WTC11 (cell line): Measurements from ENCODE around the gene SPACA1. TPM values are rescaled to one million over a fixed set of nuclear protein-coding genes. Genes with fewer than 3 reads are reported as not detected.

Experiments
- ATAC-seq: fragments of 200-7000 bp; cut with Tn5 transposase; 2 replicates; pipeline ENCODE4 v1.10.0; 2021; ENCODE audit warnings: mild to moderate bottlenecking, moderate library complexity
- CTCF ChIA-PET: fragments of 300-600 bp; sonication (Branson Sonifier 250); formaldehyde crosslinking; loops from one replicate; lab custom pipeline; 2021; ENCODE audit warnings: antibody characterized with exemption; lab: Charles Lee
- POLR2A ChIA-PET: fragments of 350-600 bp; sonication (Branson Sonifier 250); formaldehyde crosslinking; loops from one replicate; lab custom pipeline; 2021; ENCODE audit warnings: antibody characterized with exemption; lab: Charles Lee
- DNase-seq: peaks from one replicate; pipeline ENCODE4 v3.0.0; 2021; ENCODE audit warnings: low spot score
- H3K27ac Mint-ChIP-seq: 2 replicates; pipeline ENCODE4 v1.8.0; 2021; ENCODE audit warnings: mixed read lengths
- H3K27me3 Mint-ChIP-seq: 2 replicates; pipeline ENCODE4 v1.8.0; 2021; ENCODE audit warnings: low read depth, mild to moderate bottlenecking, moderate library complexity, mixed read lengths
- H3K36me3 Mint-ChIP-seq: 2 replicates; pipeline ENCODE4 v1.8.0; 2021; ENCODE audit warnings: mixed read lengths
- H3K4me1 Mint-ChIP-seq: 2 replicates; pipeline ENCODE4 v1.8.0; 2022; ENCODE audit warnings: mixed read lengths
- H3K4me3 Mint-ChIP-seq: 2 replicates; pipeline ENCODE4 v1.8.0; 2021; ENCODE audit warnings: mild to moderate bottlenecking, moderate library complexity, mixed read lengths
- H3K9me3 Mint-ChIP-seq: 2 replicates; pipeline ENCODE4 v1.8.0; 2021; ENCODE audit warnings: mixed read lengths
- AR ChIP-seq: fragments of 250-450 bp; sonication (Bioruptor Pico); IDR thresholded peaks from 2 replicates; pipeline ENCODE4 v1.9.0; 2021; ENCODE audit warnings: mild to moderate bottlenecking
- ATF3 ChIP-seq: sonication (generic); formaldehyde crosslinking; conservative IDR thresholded peaks from 2 replicates; pipeline ENCODE4 v1.8.1; 2022; ENCODE audit warnings: mild to moderate bottlenecking, missing genetic modification reagents
- CDX4 ChIP-seq: fragments of 250-450 bp; sonication (Bioruptor Pico); IDR thresholded peaks from 2 replicates; pipeline ENCODE4 v1.9.0; 2021; ENCODE audit warnings: moderate library complexity, mild to moderate bottlenecking, inconsistent platforms, borderline replicate concordance
- E2F4 ChIP-seq: sonication (generic); formaldehyde crosslinking; IDR thresholded peaks from 2 replicates; pipeline ENCODE4 v1.8.1; 2022; ENCODE audit warnings: low read depth, mild to moderate bottlenecking, moderate library complexity, missing genetic modification reagents, borderline replicate concordance
- EMX1 ChIP-seq: fragments of 250-450 bp; sonication (Bioruptor Pico); IDR thresholded peaks from 2 replicates; pipeline ENCODE4 v1.8.0; 2021; ENCODE audit warnings: mild to moderate bottlenecking
- ESRRA ChIP-seq: sonication (generic); formaldehyde crosslinking; IDR thresholded peaks from 2 replicates; pipeline ENCODE4 v1.8.1; 2022; ENCODE audit warnings: mild to moderate bottlenecking, missing genetic modification reagents, borderline replicate concordance
- FOXJ3 ChIP-seq: sonication (generic); formaldehyde crosslinking; IDR thresholded peaks from 2 replicates; pipeline ENCODE4 v1.9.0; 2021; ENCODE audit warnings: missing genetic modification reagents, mild to moderate bottlenecking, borderline replicate concordance
- FOXK1 ChIP-seq: sonication (generic); formaldehyde crosslinking; IDR thresholded peaks from 2 replicates; pipeline ENCODE4 v1.8.0; 2022; ENCODE audit warnings: mild to moderate bottlenecking, moderate library complexity, missing genetic modification reagents
- FOXP4 ChIP-seq: sonication (generic); formaldehyde crosslinking; IDR thresholded peaks from 2 replicates; pipeline ENCODE4 v1.8.0; 2022; ENCODE audit warnings: mild to moderate bottlenecking, missing genetic modification reagents
- GABPB1 ChIP-seq: sonication (generic); formaldehyde crosslinking; IDR thresholded peaks from 2 replicates; pipeline ENCODE4 v1.8.1; 2023; ENCODE audit warnings: mild to moderate bottlenecking, missing genetic modification reagents
- HMGA2 ChIP-seq: fragments of 250-450 bp; sonication (Bioruptor Pico); IDR thresholded peaks from 2 replicates; pipeline ENCODE4 v1.4.0; 2021; ENCODE audit warnings: mild to moderate bottlenecking, moderate library complexity
- KAT7 ChIP-seq: sonication (generic); formaldehyde crosslinking; IDR thresholded peaks from 2 replicates; pipeline ENCODE4 v1.8.1; 2023; ENCODE audit warnings: missing genetic modification reagents, mild to moderate bottlenecking, borderline replicate concordance
- MYBL2 ChIP-seq: sonication (generic); formaldehyde crosslinking; IDR thresholded peaks from 2 replicates; pipeline ENCODE4 v1.8.1; 2023; ENCODE audit warnings: mild to moderate bottlenecking, moderate library complexity, missing genetic modification reagents
- NR1H2 ChIP-seq: sonication (generic); formaldehyde crosslinking; IDR thresholded peaks from 2 replicates; pipeline ENCODE4 v1.9.0; 2021; ENCODE audit warnings: mild to moderate bottlenecking, moderate library complexity, missing genetic modification reagents
- OVOL2 ChIP-seq: fragments of 250-450 bp; sonication (Bioruptor Pico); IDR thresholded peaks from 2 replicates; pipeline ENCODE4 v1.9.0; 2021; ENCODE audit warnings: mild to moderate bottlenecking, borderline replicate concordance
- PRRX2 ChIP-seq: fragments of 250-450 bp; sonication (Bioruptor Pico); IDR thresholded peaks from 2 replicates; pipeline ENCODE4 v1.8.0; 2021; ENCODE audit warnings: mild to moderate bottlenecking
- RORB ChIP-seq: fragments of 250-450 bp; sonication (Bioruptor Pico); IDR thresholded peaks from 2 replicates; pipeline ENCODE4 v1.9.0; 2021; ENCODE audit warnings: mild to moderate bottlenecking
- SMAD4 ChIP-seq: sonication (generic); formaldehyde crosslinking; IDR thresholded peaks from 2 replicates; pipeline ENCODE4 v1.8.0; 2022; ENCODE audit warnings: mild to moderate bottlenecking, missing genetic modification reagents
- TEAD1 ChIP-seq: sonication (generic); formaldehyde crosslinking; IDR thresholded peaks from 2 replicates; pipeline ENCODE4 v1.8.0; 2022; ENCODE audit warnings: mild to moderate bottlenecking, missing genetic modification reagents
- ZMAT4 ChIP-seq: fragments of 250-450 bp; sonication (Bioruptor Pico); IDR thresholded peaks from 2 replicates; pipeline ENCODE4 v1.9.0; 2021; ENCODE audit warnings: mild to moderate bottlenecking
- ZNF121 ChIP-seq: sonication (generic); formaldehyde crosslinking; IDR thresholded peaks from 2 replicates; pipeline ENCODE4 v1.8.0; 2023; ENCODE audit warnings: missing genetic modification reagents
- ZNF219 ChIP-seq: sonication (generic); formaldehyde crosslinking; IDR thresholded peaks from 2 replicates; pipeline ENCODE4 v1.8.0; 2023; ENCODE audit warnings: missing genetic modification reagents, mild to moderate bottlenecking, borderline replicate concordance
- ZNF263 ChIP-seq: sonication (generic); formaldehyde crosslinking; IDR thresholded peaks from 2 replicates; pipeline ENCODE4 v1.8.1; 2022; ENCODE audit warnings: low read depth, mild to moderate bottlenecking, moderate library complexity, missing genetic modification reagents
- ZNF317 ChIP-seq: sonication (generic); formaldehyde crosslinking; IDR thresholded peaks from 2 replicates; pipeline ENCODE4 v1.8.1; 2023; ENCODE audit warnings: low read depth, mild to moderate bottlenecking, moderate library complexity, missing genetic modification reagents, borderline replicate concordance
- ZNF671 ChIP-seq: fragments of 250-450 bp; sonication (Bioruptor Pico); IDR thresholded peaks from 2 replicates; pipeline ENCODE4 v1.8.0; 2021; ENCODE audit warnings: mild to moderate bottlenecking
- total RNA-seq: library from RNA; stranded (reverse); gene quantifications from 3 replicates; pipeline ENCODE4 v1.2.3, GENCODE V29; 2021

Gene SPACA1
- total RNA-seq, 1 experiment from 2014 or later = not detected

GRCh38 chr6:88105741-88106340 is 58.2 kb downstream of the SPACA1 start (continued):
- TF ChIP-seq PRRX2 (CRISPR knock-in tag) (no peak), TEAD1 (no peak), EMX1 (CRISPR knock-in tag) (no peak), MYBL2 (no peak), ZNF317 (CRISPR knock-in tag) (no peak), ZNF671 (no peak), FOXP4 (CRISPR knock-in tag) (no peak), FOXJ3 (no peak)

- no peaks in the 10 kb centered on the region for H3K36me3 Mint-ChIP-seq
- no peak overlapping the region for H3K4me3 Mint-ChIP-seq
- ChIA-PET POLR2A (no interaction called here), CTCF (interaction anchor here (1.2 kb wide), 1 partner anchor 177 kb away, joined by 3 read pairs; no protein-coding TSS in a partner anchor)
- H3K27ac Mint-ChIP-seq = no peak overlapping the region
- TF ChIP-seq RORB (CRISPR knock-in tag) (no peak), CDX4 (CRISPR knock-in tag) (no peak), AR (CRISPR knock-in tag) (no peak), ZNF263 (CRISPR knock-in tag) (no peak), FOXJ3 (no peak), ESRRA (no peak), SMAD4 (CRISPR knock-in tag) (no peak), E2F4 (CRISPR knock-in tag) (no peak), GABPB1 (CRISPR knock-in tag) (no peak), ZNF219 (CRISPR knock-in tag) (no peak), KAT7 (CRISPR knock-in tag) (no peak), MYBL2 (no peak)
- DNase-seq (no peak), ATAC-seq (no peak)
- H3K4me1 Mint-ChIP-seq = peaks cover 6% of the 10 kb centered on the region
- no peaks in the 10 kb centered on the region for H3K27me3 Mint-ChIP-seq
- H3K9me3 Mint-ChIP-seq = 0 out of 2 replicates have a peak, but pooled peaks cover 4% of the 10 kb centered on the region
These were observed 59.6 kb downstream of the SPACA1 start for GRCh38 chr6:88107241-88107640.

- H3K36me3 Mint-ChIP-seq = no peaks in the 10 kb centered on the region
- TF ChIP-seq E2F4 (CRISPR knock-in tag) (no peak), HMGA2 (CRISPR knock-in tag) (no peak), NR1H2 (no peak), ATF3 (CRISPR knock-in tag) (no peak), FOXK1 (no peak), OVOL2 (no peak), ZMAT4 (no peak), ZNF121 (CRISPR knock-in tag) (no peak), GABPB1 (CRISPR knock-in tag) (no peak)
- no peak overlapping the region for H3K4me3 Mint-ChIP-seq
- ATAC-seq (no peak), DNase-seq (no peak)
- H3K27me3 Mint-ChIP-seq = no peaks in the 10 kb centered on the region
- peaks cover 7% of the 10 kb centered on the region; the same call in 1 of the 2 replicates for H3K9me3 Mint-ChIP-seq
- H3K4me1 Mint-ChIP-seq = peaks cover 13% of the 10 kb centered on the region
- CTCF ChIA-PET = no interaction called here
- POLR2A ChIA-PET = no interaction called here
- no peak overlapping the region for H3K27ac Mint-ChIP-seq
These were observed 64.3 kb downstream of the SPACA1 start for GRCh38 chr6:88111991-88112390.
